Osteocyte (in vitro differentiated cells): ENCODE measurements around the gene SCARF2. TPM values are rescaled to one million over a fixed set of nuclear protein-coding genes. Genes with fewer than 3 reads are reported as not detected.

Experiments used
- DNase-seq: peaks from one replicate; pipeline ENCODE4 v3.0.0; 2021; ENCODE audit warnings: mixed read lengths; ENCODE audit not compliant: unreplicated experiment; ENCODE audit errors: extremely low spot score
- H3K27ac Mint-ChIP-seq: one replicate; pipeline ENCODE4 v1.8.0; 2021; ENCODE audit warnings: mild to moderate bottlenecking, mixed read lengths; ENCODE audit not compliant: unreplicated experiment
- H3K27me3 Mint-ChIP-seq: one replicate; pipeline ENCODE4 v1.8.0; 2021; ENCODE audit warnings: mixed read lengths; ENCODE audit not compliant: unreplicated experiment
- H3K36me3 Mint-ChIP-seq: one replicate; pipeline ENCODE4 v1.8.0; 2021; ENCODE audit warnings: mixed read lengths; ENCODE audit not compliant: unreplicated experiment
- H3K4me1 Mint-ChIP-seq: one replicate; pipeline ENCODE4 v1.8.0; 2021; ENCODE audit warnings: mixed read lengths; ENCODE audit not compliant: unreplicated experiment
- H3K4me3 Mint-ChIP-seq: one replicate; pipeline ENCODE4 v1.8.0; 2021; ENCODE audit warnings: mild to moderate bottlenecking, moderate library complexity, mixed read lengths; ENCODE audit not compliant: unreplicated experiment
- H3K9me3 Mint-ChIP-seq: one replicate; pipeline ENCODE4 v1.8.0; 2021; ENCODE audit warnings: mixed read lengths; ENCODE audit not compliant: unreplicated experiment
- CTCF ChIP-seq: fragments of 200-600 bp; sonication (generic); IDR thresholded peaks from 2 replicates; pipeline ENCODE4 v1.5.0; 2021; ENCODE audit warnings: antibody characterized with exemption, mild to moderate bottlenecking, moderate library complexity
- total RNA-seq: library from RNA; stranded (reverse); gene quantifications from 2 replicates; pipeline ENCODE4 v1.2.1, GENCODE V29; 2021

The SCARF2 gene
- total RNA-seq, 1 donor from 2014 or later = 50.8 TPM

GRCh38 chr22:20464096-20464614 is 26.5 kb upstream of the SCARF2 start:
- DNase-seq = no peak
- H3K9me3 Mint-ChIP-seq = no peaks in the 10 kb centered on the region
- peaks cover 17% of the 10 kb centered on the region for H3K36me3 Mint-ChIP-seq
- TF ChIP-seq CTCF = no peak
- no peak overlapping the region for H3K27ac Mint-ChIP-seq
- no peak overlapping the region for H3K4me3 Mint-ChIP-seq
- peaks cover 9% of the 10 kb centered on the region for H3K4me1 Mint-ChIP-seq
- no peaks in the 10 kb centered on the region for H3K27me3 Mint-ChIP-seq

- TF ChIP-seq CTCF = no peak
- Mint-ChIP-seq H3K4me1 (peaks cover 14% of the 10 kb centered on the region), H3K27ac (no peak overlapping the region), H3K4me3 (no peak overlapping the region), H3K27me3 (no peaks in the 10 kb centered on the region), H3K9me3 (no peaks in the 10 kb centered on the region), H3K36me3 (peaks cover 14% of the 10 kb centered on the region)
- no peak for DNase-seq
Observed at GRCh38 chr22:20463324-20464095, 25.9 kb upstream of the SCARF2 start.

GRCh38 chr22:20459862-20460261 is 22.2 kb upstream of the SCARF2 start:
- Mint-ChIP-seq H3K4me1 (peaks cover 24% of the 10 kb centered on the region), H3K4me3 (no peak overlapping the region), H3K27me3 (no peaks in the 10 kb centered on the region), H3K36me3 (peaks cover 19% of the 10 kb centered on the region), H3K27ac (peak overlapping the region; percentile 11), H3K9me3 (no peaks in the 10 kb centered on the region)
- no peak for TF ChIP-seq CTCF
- no peak for DNase-seq

GRCh38 chr22:20459152-20459542 is 21.5 kb upstream of the SCARF2 start:
- H3K9me3 Mint-ChIP-seq = no peaks in the 10 kb centered on the region
- no peak for DNase-seq
- H3K4me3 Mint-ChIP-seq = no peak overlapping the region
- H3K27ac Mint-ChIP-seq = peak overlapping the region; percentile 11
- H3K4me1 Mint-ChIP-seq = peaks cover 25% of the 10 kb centered on the region
- no peak for TF ChIP-seq CTCF
- H3K27me3 Mint-ChIP-seq = no peaks in the 10 kb centered on the region
- H3K36me3 Mint-ChIP-seq = peaks cover 20% of the 10 kb centered on the region

GRCh38 chr22:20458530-20459151 is 21.0 kb upstream of the SCARF2 start:
- Mint-ChIP-seq H3K4me1 (peaks cover 25% of the 10 kb centered on the region), H3K36me3 (peaks cover 17% of the 10 kb centered on the region), H3K9me3 (no peaks in the 10 kb centered on the region), H3K27me3 (no peaks in the 10 kb centered on the region), H3K27ac (no peak overlapping the region), H3K4me3 (no peak overlapping the region)
- no peak for DNase-seq
- no peak for TF ChIP-seq CTCF
